ENCODE measurements around the gene ANO6.
"Not testable (repeated sequence)": the region's sequence is repeated elsewhere in the genome, so short reads cannot be mapped to it uniquely, and the experiment has no call there.

Gene ANO6

GRCh38 chr12:45214071-45214470 is 1.8 kb upstream of the ANO6 start:
- DNase-seq = no peak

DNA sequence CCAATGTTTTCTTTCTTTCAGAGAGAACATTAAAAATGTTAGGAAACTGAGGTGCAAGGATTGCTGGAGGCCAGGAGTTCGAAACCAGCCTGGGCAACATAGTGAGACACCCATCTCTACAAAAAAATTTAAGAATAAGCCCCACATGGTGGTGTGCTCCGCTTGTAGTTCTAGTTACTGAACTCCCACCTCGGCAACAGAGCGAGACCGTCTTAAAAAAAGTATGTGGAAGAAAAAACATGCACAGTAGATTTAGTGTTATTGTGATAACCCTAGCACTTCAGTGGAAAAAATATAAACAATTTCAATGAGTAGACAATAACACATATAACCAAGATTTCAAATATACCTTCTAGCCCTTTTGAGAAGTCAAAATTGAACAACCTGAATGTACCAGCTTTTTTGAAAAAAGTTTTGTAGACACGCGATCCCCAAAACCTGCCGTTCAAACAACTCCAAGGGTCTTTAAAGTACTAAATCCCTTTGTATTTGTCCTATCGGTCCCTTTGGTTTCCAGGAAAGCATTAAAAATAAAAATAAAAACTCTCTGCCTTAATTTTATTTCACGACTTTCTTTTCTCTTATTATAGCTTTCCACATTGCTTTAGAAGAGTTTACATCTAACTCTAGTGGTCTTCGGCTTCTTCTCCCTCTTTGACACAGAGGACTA is 1.0 kb upstream of the ANO6 start:
- DNase-seq = no peak

- DNase-seq = peak; percentile 71 to 73
Observed at GRCh38 chr12:45216230-45216982, 511 bp downstream of the ANO6 start.

GRCh38 chr12:45216983-45217485 is 1.1 kb downstream of the ANO6 start:
- DNase-seq = no peak

- no peak for DNase-seq
Observed at GRCh38 chr12:45217846-45218245, 2.0 kb downstream of the ANO6 start.

DNA sequence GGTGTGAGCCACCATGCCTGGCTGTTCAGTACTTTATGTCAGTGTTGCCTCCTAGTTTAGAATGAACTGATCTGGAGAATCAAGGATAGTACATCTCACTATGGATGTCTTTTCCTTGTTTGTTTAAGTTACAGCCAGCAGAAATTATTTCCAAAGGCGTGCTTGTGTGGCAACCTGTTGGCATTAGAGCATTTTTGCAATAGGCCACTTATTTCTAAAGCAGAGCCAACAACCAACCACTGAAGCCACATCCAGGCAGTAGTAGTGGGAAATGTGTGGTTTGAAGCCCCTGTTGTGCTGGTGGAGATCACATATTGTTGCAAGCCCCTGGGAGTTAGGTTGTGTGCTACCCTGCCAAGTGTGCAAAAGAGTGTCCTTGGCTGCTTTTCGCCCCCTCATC is 3.7 kb downstream of the ANO6 start:
- no peak for DNase-seq

DNA sequence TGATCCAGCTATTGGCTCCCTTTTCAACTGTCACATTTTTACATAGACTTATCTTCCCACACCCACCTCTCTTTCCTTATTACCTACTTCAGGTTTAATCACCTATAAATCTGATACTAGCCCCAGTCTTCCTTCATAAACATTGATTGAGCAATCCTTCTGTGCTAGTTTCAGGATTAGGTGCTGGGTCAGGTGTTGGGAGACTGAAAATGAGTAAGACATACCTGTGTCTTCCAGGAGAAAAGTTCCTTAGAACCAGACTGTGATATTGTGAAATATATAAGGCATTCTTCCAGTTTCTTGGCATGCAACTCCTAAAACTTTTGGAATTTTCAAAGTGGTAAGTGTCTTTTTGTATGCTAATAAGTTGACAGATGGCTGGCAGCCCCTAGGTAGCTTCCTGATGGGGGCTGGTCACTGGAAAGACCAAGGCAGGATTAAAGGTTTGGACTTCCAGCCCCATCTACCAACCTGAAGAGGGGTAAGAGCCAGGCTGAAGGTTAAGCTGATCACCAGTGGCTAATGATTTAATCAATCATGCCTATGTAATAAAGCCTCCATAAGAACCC is 4.6 kb downstream of the ANO6 start:
- no peak for DNase-seq

- DNase-seq = no peak
Observed at GRCh38 chr12:45220969-45221368, 5.1 kb downstream of the ANO6 start.

- no peak for DNase-seq
Observed at GRCh38 chr12:45223868-45224267, 8.0 kb downstream of the ANO6 start.

DNA sequence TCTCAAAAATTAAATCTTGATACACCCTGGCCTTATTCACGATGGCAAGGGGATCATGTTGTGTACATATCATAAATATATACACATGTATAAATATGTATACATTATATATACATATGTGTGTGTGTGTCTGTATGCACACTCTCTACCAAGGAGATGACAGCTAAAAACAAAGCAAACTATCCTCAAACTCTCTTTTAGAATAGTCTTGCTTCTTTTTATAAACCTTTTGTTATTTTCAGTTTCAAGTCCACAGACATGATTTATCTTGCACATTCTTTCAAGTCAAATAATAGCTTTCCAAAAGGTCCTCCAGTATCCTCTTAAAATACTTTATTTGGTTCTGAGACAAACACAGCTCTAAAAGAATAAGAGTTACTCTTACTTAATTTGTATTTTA is 8.4 kb downstream of the ANO6 start:
- DNase-seq = no peak

GRCh38 chr12:45226021-45226420 is 10.1 kb downstream of the ANO6 start:
- DNase-seq = no peak

GRCh38 chr12:45227316-45228067 is 11.6 kb downstream of the ANO6 start:
- no peak for DNase-seq

DNA sequence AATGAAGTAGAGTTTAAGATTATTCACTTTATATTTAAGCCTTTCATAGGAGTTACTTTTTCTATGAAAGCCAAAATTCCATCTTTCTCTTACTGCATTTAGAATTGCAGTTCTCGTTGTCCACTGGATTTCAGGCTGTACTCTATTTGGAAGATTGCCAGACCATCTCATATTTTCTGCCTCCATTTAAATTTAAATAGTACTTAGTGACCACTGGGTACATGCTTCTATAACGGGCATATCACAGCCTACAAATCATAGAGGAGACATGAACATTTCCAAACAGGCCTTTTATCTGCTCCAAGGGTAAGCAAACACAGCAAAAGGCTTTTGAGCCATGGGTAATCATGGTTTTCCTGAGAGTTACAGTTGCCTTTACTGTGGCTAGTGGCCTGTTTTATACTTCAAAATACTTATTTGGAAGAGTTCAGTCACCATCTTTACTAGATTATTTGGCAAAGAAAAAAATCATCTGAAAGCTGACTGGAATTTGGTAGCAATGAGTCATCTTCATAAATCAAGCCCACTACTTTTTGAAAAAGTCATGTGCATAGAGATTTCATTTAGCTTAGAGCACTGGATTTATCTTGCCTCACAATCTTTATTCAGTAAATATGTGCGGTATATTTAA is 15.7 kb downstream of the ANO6 start:
- DNase-seq = no peak

DNA sequence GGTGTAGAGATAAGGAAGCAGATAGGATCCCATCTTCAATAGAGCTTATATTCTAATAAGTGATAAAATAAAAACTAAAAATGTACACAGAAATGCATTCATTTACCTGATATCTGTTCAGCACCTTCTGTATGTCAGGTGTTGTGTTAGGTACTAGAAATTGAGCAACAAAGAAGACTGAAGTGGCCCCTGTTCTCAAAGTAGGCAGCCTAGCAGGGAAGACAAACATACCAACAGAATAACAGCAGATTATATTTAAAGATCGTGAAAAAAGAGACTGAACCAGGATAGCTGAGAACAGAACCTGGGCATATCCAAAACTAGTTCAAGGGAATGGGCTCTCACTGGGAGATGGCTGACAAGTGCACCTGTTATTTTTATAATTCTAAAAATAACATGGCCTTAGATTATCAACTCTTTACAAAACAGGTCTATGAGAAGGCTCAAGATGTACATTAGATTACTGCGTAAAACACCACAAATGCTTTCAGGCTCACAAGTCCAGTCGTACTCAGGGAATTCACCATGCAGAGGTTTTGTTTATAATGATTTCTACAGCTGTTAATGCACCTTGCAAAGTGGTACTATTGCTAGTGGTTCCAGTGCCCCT is 16.4 kb downstream of the ANO6 start:
- DNase-seq = no peak

- peak; percentile 47 to 52 for DNase-seq
Observed at GRCh38 chr12:45232756-45233372, 17.0 kb downstream of the ANO6 start.

DNA sequence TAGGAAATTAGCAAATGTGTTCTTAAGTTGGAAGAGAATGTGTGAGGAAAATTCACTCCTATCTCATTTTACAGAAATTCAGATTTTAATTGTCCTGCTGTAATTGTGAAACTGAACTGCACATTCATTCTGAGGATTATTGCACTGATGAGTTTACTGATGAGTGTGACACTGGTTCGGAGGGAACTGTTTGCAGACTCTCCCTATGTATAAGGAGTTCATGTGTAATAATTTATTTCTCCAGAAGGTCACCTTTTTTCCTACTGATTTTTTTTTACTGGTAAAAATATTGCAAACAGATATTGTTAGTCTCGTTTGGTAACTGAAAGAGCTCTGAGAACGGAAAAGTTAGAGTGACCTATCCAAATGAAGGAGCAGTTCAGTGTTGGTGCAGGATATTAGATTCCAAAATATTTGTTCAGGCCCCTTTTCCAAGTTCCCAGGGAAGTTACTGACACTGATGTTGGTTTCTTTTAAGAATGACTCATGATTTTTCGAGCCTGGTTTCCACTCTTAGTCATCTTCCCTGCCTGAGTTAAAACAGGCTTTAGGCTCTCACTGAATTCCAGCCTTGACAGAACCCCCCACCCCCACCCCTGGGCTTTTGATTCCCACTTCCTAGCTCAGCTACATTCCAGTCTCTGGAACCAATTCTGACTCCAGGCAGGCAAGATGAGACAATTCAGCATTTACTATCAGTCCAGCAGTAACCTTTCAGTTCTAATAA is 18.4 kb downstream of the ANO6 start:
- DNase-seq = peak in 1 of 2 experiments; percentile 23

DNA sequence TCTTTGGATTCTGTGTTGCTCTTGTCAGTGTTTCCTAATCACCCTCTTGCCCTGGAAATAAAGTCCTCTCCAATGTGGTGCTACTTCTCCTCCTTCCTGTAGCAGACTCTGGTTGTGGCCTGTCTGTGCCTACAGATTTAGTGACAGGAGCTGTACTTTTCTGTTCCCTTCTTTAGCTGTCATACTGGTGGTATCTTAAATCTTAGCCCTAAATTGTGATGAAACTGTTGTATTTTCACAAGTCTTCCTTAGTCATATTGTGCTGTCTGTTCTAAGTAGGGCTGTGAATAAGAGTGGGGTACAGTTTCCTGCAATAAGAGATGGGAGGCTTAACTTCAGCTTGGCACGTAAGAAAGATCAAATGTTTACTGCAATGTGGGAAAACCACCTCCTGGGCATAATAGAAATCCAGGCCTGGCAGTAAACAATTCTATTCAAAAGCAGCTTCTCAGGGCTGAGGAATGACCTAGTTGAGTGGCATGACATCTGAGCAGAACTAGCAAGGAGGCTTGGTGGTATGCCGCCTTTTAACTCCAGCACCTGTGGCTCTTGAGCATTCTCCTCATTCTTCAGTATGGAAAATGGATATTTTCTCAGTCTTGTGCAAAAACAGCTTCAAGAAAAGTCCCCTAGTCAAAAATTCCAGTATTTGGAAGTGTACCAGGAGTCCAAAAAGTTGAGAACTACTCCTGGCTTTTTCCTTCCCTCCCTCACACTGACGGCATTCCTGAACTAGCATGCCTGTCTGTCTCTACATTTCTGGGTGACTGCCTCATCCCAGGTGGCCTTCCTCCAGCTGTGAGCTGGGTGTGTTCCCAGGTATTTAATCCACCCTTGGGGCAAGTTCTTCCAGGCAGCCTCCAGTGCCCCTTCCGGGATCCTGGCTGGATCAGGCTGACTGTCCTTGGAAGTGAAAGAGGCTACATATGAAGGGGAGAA is 19.5 kb downstream of the ANO6 start:
- DNase-seq = peak in 1 of 2 experiments; percentile 23

DNA sequence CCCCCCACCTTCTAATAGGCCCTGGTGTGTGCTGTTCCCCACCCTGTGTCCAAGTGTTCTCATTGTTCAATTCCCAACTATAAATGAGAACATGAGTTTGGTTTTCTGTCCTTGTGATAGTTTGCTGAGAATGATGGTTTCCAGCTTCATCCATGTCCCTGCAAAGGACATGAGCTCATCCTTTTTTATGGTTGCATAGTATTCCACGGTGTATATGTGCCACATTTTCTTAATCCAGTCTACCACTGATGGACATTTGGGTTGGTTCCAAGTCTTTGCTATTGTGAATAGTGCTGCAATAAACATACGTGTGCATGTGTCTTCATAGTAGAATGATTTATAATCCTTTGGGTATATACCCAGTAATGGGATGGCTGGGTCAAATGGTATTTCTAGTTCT is 20.5 kb downstream of the ANO6 start:
- not testable (repeated sequence) for DNase-seq

- DNase-seq = no peak
Observed at GRCh38 chr12:45242180-45242579, 26.3 kb downstream of the ANO6 start.

GRCh38 chr12:45243963-45244362 is 28.1 kb downstream of the ANO6 start:
- no peak for DNase-seq

Measured in activated T-cell treated with anti-CD3 and anti-CD28 coated beads, Interleukin-2, amount 50 U/mL, for 48 hours (primary cell).